Ishikawa (cell line): ENCODE results near the gene AP4S1.

Experiments
- CREB1 ChIP-seq: IDR thresholded peaks from 2 replicates; pipeline ENCODE4 v1.6.1; 2012; ENCODE audit warnings: low read depth
- EGR1 ChIP-seq: IDR thresholded peaks from 2 replicates; pipeline ENCODE4 v1.6.1; 2012
- EP300 ChIP-seq: IDR thresholded peaks from 2 replicates; pipeline ENCODE4 v1.6.1; 2012; ENCODE audit warnings: borderline replicate concordance
- RAD21 ChIP-seq: IDR thresholded peaks from 2 replicates; pipeline ENCODE4 v1.6.1; 2012; ENCODE audit warnings: low read depth
- YY1 ChIP-seq: IDR thresholded peaks from 2 replicates; pipeline ENCODE4 v1.6.1; 2012; ENCODE audit warnings: low read depth
- TF ChIP-seq, protein P1 (sequence below): IDR thresholded peaks from 2 replicates; pipeline ENCODE4 v1.6.1; 2012

DNA sequence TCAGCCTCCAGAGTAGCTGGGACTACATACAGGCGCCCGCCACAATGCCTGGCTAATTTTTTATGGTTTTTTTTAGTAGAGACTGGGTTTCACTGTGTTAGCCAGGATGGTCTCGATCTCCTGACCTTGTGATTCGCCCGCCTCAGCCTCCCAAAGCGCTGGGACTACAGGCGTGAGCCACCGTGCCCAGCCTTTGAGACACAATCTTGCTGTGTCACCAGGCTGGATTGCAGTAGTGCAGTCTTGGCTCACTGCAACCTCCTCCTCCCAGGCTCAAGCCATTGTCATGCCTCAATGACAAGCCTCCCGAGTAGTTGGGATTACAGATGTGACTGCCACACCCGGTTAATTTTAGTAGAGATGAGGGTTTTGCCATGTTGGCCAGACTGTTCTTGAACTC lies 22.1 kb downstream of the AP4S1 start:
- TF ChIP-seq EP300: no peak
- TF ChIP-seq YY1: no peak
- TF ChIP-seq EGR1: no peak
- TF ChIP-seq, protein P1, sequence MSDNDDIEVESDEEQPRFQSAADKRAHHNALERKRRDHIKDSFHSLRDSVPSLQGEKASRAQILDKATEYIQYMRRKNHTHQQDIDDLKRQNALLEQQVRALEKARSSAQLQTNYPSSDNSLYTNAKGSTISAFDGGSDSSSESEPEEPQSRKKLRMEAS: no peak
- no peak for TF ChIP-seq RAD21
- no peak for TF ChIP-seq CREB1
